GM19468 (cell line): ENCODE measurements around the gene P2RX3.
"Not testable (repeated sequence)": the region's sequence is repeated elsewhere in the genome, so short reads cannot be mapped to it uniquely, and the experiment has no call there.

ENCODE experiments used
- ATAC-seq: cut with Tn5 transposase; IDR thresholded peaks from one replicate; pipeline ENCODE4 v1.9.1; 2021; ENCODE audit warnings: mild to moderate bottlenecking, moderate library complexity, moderate number of reproducible peaks; ENCODE audit not compliant: unreplicated experiment; ENCODE audit errors: extremely low read depth

The P2RX3 gene

DNA sequence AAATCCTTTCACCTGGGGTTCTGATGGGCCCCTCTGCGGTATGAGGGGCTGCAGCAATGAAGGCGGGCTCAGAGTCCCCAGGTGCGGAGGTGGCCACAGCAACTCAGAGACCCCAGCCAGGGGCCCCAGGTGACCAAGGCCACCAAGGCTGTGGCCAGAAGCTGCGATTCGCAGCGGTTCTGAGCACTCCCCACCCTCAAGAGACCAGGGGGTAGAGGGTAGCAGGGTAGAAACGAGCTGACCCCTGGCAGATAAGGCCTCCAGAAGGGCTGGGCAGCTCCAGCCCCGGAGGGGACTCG is 14.3 kb upstream of the P2RX3 start:
- ATAC-seq: no peak

DNA sequence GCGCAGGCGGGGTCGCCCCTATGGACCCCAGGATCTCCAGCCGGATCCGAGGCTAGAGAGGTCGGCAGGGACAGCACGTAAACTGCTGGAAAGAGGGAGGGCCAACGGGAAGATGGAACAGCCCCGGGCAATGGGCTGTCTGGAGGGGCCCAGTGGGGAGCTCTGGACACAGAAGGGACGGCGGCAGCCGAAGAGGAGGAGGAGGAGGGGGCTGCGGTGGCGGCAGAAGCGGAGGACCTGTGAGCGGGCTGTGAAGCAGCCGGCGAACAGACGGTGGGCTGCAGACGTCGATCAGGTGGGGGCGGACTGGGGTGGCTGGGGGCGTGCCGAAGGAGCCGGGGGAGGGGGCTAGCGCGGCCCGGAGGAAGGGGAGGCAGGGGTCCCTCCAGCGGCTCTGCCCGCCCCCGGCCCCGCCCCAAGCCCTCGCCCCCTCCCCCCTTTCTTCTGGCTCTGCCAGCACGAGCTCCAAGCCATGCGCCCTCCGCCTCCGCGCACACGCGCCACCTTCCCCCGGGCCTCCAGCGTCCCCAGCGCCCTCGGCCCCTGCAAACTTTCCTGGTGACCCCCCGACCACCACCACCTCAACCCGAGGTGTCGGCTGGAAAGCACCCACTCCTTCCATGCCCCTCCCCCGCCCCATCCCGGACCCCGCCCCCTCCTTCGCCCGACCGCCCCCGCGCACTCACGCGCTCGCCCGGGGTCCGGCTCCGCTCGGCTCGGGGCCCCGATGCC is 13.8 kb upstream of the P2RX3 start:
- ATAC-seq: no peak

DNA sequence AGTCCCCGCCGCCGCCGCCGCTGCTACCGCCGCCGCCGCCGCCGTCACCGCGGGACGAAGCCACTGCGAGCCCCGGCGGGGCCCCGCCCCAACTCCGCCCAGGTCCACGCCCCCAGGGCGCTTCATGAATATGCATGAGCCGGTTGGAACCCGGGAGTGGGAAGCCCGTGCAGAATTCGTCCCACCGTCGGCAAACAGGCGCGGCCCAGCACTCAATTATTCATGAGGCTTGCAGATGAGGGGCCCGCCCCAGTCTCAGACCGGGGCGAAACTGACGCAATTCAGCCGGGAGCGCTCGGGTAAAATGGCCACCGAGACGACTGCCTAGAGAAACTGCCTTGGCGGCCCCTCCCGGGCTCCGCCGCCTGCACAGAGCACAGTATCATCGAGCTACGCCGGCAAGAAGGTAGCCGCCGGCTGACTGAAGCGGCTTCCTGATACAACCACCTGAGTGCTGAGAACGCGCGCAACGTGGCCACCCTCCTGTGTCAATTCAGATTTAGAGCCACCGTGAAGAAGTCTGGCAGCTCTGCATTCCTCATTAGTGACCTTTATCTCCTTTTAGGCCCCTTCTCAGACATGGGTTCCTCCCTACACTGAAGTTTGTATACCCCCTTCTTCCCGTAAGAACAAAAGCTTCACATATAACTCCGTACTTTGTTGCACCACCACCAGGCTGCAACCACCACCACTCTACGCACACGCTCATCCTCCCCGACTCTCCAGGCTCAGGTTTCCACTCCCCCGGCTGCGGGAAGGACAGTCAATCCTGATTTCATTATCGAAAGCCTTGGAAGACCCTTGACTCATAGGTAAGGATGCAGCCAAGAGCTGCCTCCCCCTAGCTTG is 13.0 kb upstream of the P2RX3 start, which contains the start of gene TNKS1BP1:
TNKS1BP1 (minus strand) TSS at position 67 of the 849 bp plus-strand sequence. CDS start 3,067 bp downstream, outside the sequence.
- ATAC-seq: peak; percentile 90

DNA sequence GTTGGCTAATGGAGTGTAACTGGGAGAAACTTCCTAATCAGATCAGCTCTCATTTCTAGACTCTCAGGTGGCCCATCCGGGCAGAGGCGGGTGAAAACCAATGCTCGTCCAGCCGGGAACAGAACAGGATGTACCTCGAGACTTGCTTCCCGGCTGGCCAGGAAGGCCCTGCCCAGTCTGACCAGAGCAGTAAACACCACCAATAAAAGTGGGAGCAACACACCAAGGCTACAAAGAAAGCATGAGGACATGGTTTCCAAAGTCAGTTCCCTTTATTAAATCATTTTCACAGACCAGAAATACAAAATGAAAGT is 12.5 kb upstream of the P2RX3 start:
- no peak for ATAC-seq

DNA sequence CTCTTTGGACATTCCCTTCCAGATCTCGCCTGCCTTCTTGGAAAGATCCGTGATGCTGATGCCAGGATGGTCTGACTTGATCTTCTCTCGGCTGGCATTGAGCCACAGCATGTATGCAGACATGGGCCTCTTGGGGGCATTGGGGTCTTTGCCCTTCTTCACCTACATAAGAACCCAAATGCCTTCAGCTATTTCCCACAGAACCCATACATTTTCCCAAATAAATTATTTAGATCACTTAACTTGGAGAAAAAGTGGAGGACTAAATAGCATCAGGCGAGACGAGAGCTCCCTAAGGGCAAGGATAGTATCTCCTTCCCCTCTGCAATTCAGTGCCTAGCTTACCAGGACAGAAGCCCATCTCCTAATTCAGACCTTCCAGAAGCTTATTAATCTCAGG is 10.4 kb upstream of the P2RX3 start:
- ATAC-seq: no peak

DNA sequence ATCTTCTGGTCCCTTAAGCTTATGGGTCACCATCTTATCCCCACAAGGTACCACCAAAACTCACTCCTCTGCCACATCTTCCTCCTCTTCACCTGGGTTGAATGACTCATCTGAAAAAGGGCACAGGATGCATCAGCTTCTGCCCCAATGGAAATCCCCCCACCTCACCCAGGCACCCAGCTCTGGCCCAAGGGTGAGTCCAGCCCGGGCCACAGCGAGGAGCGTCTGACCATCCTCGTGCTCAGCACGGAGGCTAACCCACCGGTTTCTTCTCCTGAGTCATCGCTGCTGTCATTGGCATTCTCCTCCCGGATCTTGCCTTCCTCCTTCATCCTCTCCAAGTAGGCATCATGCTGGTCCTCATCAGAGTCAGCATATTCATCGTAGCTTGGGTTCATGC is 8.1 kb upstream of the P2RX3 start:
- no peak for ATAC-seq

DNA sequence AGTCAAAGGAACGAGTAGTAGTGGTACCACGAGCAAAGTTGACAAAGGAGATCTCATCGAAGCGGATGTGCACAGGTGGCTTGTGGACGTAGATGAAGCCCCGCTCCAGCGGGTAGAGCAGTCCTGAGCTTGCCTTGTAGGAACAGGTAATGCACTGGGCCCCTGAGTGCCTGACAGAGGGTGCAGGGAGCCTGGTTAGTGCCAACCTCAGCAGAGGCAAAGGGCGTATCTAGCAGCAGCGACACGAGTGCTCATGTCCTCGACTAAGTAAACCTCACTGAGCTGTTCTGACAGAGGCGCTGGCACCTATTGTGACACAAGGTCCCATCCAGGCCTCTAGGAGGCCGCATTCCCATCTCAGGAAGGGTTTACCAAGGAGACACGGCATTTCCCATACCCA is 6.4 kb upstream of the P2RX3 start:
- ATAC-seq: no peak

DNA sequence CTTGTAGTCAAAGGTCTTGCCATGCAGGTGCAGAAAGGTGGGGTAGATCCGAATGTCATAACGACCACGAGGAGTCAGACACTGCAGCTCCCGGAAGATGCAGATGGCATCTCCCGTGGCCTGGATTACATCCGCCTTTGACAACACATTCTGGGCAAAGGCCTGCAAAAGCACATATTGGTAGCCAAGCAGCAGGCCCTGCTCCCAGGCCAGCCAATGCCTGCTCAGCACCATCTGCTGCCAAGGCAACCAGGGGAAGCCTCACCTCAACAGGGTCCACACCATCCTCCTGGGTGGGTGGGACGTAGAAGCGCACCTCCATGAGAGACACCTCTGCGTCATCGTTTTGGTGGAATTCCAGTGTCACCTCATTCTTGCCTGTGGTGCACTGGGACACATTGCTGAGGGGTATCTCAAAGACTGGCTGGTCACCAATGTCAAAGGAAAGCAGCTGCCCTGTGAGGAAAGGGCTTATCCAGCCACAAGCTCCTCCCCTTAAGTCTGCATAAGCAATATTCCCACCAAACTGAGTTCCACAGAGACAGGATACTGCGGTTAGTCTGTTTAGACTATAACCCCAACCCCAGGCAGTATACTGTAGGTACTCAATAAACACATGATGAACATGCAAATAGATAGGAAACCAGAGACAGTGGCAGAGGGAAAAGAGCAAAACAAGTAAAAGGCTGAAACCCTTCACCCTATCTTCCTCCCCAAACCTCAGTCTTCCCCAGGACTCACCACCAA is 5.3 kb upstream of the P2RX3 start:
- ATAC-seq: no peak

DNA sequence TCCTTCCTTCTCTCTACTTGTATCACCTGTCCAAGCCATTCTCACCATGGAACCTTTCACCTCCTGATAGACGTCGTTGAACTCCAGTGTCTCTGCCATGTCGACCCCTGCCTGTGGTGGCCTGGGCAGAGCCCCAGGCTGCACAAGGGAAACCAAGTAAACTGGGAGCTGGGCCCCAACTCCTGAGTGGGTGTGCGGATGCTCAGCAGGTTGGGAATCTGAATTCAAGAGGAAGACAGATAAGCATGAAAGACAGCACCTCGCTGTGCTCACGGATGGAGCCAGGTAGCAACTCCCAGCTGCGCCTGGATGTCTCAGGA is 3.2 kb upstream of the P2RX3 start:
- ATAC-seq: no peak

DNA sequence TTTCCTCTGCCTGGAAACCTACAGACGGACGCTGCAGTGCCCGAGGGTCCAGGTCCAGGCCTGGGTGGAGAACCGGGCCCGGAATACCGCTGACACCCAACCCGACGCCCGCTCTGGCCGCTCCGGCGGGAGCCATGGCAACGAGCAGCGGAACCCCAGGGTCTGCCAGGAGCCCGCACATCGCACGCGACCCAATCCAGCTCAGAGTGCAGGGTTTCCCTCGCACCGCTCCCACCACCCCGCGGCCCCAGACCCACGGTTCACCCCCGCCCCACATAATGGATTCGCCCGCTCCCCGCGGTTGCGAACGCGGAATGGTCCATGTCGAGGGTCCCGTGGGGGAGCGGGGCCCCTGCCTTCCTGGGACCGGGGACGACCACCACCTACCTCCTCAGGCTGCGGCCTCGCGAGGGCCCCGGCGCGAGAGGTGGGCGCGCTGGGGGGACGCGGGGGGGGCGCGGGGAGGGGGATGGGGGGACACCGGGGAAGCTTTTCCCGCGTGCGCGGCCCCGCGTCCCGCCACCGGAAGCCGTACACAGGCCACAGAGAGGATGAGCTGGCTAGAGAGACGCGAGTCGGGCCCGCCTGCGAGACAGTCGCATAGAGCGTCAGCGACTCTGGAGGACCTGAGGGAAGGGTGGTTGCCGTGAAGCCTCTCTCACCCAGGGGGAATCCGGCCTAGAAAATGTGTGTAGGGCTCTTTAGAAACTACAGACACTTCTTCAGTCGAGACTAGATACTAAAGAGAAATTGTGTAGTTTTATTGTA is 2.6 kb upstream of the P2RX3 start, which contains the start of gene SSRP1:
SSRP1 (minus strand) TSS at position 550 of the 768 bp plus-strand sequence. CDS start 771 bp downstream, outside the sequence.
- peak; percentile 99 for ATAC-seq

DNA sequence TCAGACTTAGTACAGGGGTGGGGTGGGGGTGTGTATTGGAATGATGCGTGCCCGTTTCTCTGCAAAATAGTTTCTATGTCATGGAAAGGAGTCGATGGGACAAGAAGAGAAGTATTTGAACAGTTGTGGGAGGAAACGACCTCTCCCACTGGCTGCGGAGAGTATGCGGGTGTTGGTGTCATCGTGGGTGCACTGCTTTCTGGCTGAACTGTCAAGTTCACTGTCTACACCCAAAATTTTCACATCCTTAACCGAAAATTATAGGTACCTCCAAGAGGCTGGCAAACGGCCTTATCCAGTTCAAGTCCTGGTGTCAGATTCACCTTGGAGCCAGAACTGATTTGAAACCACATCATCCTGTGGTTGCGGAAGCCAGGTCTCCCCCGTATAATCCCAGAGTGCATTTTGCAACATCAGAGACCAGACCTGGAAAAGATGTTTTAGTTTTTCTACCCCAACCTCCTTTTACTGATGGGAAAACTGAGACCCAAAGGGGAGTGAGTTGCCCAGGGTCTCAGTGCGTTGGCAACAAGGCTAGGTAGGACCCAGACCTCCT is 2.0 kb upstream of the P2RX3 start:
- no peak for ATAC-seq

DNA sequence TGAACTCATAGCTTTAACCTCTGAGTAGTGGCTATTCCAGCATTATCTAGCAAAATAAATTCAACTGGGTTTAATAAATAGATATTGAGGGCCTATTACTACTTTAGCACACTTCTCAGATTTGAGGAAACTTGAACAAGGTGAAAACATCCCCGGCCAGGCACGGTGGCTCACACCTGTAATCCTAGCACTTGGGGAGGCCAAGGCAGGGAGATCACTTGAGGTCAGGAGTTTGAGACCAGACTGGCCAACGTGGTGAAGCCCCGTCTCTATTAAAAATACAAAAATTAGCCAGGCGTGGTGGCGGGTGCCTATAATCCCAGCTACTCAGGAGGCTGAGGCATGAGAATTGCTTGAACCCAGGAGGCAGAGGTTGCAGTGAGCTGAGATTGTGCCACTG is 1.3 kb upstream of the P2RX3 start:
- not testable (repeated sequence) for ATAC-seq

DNA sequence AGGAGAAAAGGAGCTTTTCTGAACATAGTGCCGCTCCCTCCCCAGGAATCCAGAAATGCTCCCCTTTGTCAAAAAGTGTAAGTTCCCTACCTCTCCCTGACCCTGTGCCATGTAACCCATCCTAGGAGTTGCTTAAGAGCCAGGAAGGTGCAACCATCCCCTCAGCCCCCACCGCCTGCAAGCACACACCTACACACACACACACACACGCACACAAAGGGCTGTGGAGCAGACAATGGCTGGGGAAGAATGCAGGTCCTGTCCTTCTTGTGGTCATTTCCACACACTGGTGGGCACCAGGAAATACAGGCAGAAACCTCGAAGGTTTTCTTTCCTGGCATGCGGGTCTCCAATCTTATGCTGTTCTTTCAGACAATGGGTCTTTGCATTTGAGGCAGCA is 1.2 kb downstream of the P2RX3 start:
- ATAC-seq: no peak

DNA sequence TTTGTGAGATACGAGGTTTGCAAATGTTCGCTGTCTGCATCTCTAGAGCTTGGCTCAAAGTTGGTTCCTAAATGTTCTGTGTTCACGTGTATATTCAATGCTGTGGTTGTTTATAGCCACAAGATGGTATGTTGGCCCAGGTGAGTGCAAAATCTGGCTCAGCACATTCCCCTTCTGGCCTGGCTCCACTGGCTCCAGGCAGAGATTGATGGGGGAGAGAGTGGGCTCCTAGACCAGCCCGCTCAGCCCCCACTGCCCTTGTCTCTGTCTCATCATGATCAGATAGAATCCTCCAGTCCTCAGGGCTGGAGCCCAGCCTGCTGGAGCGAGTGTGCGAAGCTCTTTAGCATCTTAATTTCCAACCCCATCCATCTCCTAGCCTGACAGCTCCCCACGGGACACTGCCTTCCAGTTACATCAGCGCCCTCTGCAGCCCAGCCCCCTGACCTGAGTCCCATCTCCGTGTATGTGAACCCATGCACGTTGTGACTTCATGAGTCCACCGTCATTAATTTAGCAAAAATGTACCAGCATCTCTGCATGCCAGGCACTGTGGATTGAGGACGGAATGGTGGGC is 2.0 kb downstream of the P2RX3 start:
- ATAC-seq: no peak

DNA sequence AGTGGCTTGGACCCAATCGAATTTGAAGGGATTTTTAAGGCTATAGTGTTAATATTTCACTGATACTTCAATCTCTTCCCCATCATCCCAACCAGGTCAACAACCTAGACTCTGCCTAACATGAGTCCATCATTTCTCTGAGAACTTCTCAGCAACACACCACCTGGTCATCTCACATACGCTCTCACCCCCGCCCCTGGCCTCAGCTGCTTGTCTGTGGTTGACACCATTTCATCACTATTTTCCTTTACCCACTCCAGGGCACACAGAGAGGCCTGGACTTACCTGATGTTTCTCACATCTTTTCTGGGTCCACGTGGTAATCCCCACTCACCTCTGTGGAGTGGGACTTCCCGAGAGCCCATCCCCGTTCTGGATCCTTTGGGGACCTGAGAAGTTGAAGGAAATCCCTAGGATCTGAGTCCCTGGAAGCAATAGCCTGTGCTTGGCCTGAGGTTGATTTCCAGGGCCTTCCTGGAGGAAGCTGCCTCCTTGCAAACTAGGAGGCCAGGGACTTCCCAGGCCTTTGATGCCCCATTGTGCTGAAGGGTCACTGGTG is 3.2 kb downstream of the P2RX3 start:
- no peak for ATAC-seq

DNA sequence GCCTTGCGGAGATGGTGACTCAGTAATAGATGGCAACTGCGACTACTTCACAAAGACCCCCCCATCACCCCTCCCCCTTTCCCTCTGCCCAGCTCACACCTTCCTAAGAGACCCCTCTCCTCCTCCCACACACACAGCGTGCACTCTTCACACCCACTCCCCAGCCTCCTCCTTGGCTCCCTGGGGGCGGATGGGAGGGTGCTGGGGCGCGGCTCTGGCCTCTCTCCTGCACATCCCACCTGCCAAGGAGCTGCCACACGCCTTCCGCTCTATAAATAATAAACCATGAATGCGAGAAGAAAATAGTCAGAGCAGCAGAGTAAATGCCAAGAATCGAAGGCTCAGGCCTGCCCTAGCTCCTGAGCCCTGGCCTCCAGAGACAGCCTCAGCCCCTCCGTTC is 4.5 kb downstream of the P2RX3 start:
- no peak for ATAC-seq

DNA sequence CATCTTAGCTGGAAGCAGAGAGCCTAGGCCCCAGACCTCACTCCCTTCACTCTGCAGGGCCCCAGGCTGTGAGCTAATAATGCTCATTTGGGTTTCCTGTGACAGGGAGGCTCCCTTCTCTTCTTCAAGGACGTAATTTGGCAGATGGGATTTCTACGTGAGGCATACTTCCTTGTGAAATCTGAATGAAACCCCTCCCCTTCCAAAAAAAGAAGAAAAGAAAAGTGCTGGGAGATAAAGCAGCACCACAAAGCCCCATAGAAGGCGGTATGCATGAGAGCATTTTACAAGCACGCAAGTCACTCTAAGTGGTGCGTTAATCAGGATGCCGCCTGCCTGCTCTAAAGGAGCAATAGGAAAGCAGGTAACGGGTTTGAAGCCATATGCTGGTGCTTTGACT is 5.7 kb downstream of the P2RX3 start:
- ATAC-seq: no peak

DNA sequence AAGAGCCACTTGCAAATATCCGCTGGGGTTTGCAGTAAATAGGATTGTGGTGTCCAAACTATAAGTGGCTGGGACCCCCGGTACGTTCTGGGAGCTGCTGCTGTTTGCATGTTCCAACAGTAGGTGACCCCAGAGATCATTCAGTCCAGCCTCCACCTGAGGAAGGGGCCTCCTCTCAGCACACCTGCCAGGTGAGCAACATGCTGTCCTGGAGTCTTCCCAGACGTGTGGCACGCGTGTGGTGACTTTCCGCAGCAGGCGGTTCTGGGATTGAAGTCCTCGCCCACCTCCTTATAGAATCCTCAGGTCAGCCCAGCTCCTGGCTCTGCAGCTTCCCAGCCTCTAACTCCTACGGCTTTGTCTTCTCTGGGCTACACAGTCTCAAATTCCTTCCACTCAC is 6.7 kb downstream of the P2RX3 start:
- no peak for ATAC-seq

DNA sequence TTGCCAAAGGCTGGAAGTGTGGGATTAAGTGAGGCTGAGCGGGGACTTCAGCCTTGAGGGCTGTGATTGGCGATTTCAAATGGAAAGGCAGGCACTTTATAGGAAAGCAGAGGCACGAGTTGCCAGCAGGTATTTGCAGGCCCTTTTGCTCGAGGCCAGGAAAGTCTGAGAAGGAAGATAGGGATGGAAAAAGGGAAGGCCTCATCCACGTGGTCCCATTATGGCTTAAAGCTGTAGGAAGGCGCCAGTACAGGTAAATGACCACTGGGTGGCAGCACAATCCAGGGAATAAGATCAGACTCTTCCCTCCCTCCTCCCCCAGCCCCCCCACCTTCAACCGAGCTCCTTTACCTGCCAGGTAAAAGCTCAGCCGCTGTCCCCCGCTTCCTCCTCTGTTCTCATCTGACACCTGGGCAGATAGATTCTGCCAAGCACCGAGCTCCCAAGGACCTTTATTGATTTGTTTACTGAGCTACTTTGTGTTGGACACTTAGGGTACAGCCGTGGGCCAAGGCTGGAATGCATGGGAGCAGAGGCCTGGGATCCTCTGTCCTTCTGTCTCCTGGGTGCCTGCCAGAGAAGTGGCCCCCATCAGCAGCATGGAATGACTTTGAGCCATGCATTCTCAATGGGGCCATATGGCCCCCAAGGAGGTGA is 7.5 kb downstream of the P2RX3 start:
- no peak for ATAC-seq
